GM18873 (cell line): ENCODE data around the gene NEBL.
"Not testable (repeated sequence)": the region's sequence is repeated elsewhere in the genome, so short reads cannot be mapped to it uniquely, and the experiment has no call there.

ENCODE experiments used
- ATAC-seq: cut with Tn5 transposase; IDR thresholded peaks from one replicate; pipeline ENCODE4 v1.9.1; 2021; ENCODE audit warnings: mild to moderate bottlenecking, moderate library complexity, moderate number of reproducible peaks; ENCODE audit not compliant: unreplicated experiment, low FRiP score

NEBL gene

DNA sequence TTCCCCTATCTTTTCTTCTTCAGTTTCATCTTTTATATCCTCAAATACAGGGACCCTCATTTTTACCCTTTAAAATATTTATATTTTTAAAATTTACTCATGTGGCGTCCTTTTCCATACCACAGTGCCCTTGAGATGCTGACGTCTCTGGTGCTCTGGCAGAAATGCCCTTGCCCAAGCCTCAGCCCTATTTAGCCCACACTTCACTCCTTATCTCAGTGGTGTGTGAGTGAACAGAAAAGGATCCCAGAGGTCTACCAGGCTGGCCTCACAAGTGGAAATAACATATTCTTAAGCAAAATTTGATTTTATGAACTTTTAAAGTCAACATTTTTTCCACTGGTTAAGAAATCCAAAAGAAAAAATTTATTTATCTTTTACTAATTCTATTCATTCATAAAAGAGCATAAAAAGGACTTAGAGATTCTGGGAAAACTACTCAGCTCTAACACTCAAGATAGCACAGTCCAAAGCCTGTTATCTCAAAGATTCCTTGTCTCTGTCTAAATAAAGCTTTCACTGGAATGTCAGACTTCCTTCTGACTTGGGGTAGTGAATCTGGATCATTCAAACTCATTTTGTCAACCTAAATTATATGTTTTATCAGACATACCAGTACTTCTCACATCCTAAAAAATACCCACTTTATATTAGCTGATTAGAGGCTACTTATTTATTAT is at the start of gene NEBL:
NEBL (minus strand) TSS at position 166 of the 680 bp plus-strand sequence; CDS start at position 60, 106 bp downstream.
- no peak for ATAC-seq

GRCh38 chr10:20945546-20946332 is 48.6 kb upstream of the NEBL start:
- ATAC-seq = no peak

- ATAC-seq = no peak
Measured at GRCh38 chr10:20944789-20945502, 47.8 kb upstream of the NEBL start.

- ATAC-seq = not testable (repeated sequence)
Measured at GRCh38 chr10:20939414-20939813, 42.3 kb upstream of the NEBL start.

GRCh38 chr10:20936396-20936795 is 39.3 kb upstream of the NEBL start:
- no peak for ATAC-seq

GRCh38 chr10:20935931-20936330 is 38.8 kb upstream of the NEBL start:
- no peak for ATAC-seq

DNA sequence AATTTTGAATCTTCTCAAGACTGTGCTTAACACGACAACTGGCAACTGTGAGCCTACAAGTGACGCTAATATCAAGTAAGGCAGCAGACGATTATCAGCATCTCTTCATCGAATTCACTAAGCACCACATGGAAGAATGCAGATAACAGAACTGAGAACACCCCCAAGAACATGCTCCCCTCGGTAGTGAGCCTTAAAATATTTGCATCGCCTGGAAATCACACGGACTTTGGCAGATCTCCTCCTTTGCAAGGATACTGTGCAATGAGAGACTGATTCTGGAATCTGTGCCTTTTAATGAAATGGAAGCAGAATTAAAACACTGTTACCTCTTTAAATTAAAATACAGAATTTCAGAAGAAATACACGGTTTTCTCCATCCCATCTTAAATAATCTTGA is 38.2 kb upstream of the NEBL start:
- ATAC-seq = no peak

GRCh38 chr10:20933705-20934104 is 36.6 kb upstream of the NEBL start:
- ATAC-seq = no peak

DNA sequence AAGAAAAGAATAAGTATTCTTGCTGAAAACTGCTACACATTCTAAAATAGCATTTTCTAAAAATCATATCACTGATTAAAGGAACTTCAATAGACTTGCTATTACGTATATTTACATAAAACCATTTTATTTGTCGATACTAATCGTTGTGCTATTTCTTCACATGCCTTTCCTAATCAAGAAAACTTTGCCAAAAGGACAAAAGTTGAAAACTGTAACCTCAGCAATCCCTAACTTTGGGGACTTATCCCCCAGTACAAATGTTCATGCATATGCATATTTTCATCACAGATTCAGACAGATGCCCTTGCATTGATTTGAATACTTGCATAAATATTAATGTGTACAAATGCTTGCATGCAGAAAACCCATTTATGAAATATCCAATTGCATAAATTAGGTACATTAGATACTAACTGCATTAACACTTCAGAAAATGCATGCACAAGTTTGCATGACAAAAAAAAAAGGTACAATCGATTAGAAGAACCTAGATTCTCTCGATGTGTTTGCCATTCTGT is 35.6 kb upstream of the NEBL start:
- ATAC-seq = no peak

DNA sequence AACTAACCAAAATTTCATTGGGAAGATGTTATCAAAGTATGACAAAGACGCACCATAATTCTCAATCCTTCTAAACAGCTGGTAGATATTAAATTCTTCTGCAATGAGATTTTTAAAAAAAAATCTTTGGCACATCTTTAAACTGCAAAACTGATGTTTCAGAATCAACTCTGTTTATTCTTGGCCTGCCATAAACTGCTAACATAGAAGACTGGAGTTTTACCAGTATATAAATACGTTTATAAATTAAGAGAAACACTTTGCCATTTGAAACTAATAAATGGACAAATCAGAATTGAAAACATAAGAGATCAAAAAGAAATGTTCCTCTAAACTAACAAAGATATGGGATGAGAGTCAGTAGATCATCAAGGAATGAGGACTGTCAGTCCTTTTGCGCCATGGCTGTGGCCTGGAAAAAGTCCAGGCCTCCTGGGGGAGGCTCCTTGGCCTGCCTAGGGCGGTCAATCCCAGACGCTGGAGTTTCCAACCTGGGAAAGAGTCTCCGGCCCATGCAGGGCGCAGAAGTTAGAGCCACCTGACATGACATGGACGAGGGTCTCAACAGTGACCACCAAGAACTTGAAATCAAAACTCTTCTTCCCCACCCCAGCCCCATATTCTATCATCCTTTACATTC is 34.2 kb upstream of the NEBL start:
- ATAC-seq = no peak

- no peak for ATAC-seq
Measured at GRCh38 chr10:20927456-20927855, 30.3 kb upstream of the NEBL start.

GRCh38 chr10:20922451-20922850 is 25.3 kb upstream of the NEBL start:
- ATAC-seq = no peak

DNA sequence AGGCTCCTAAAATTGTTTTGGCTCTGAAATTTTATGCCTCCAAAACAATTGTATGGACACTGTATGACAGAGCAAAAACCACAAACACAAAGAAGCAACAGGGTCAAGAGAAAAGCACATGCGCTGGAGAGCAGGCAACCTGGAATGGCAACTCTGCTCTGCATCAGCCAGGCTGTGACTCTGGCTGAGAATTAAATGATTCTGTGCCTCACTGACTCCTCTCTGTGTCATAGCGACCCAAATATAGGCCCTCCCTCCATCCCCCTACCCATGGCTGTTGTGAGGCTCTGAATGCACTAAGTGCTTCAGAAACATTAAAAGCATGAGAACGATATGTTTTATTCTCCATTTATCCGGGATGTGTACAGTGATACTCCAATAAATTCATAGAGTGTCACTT is 24.9 kb upstream of the NEBL start:
- no peak for ATAC-seq

- ATAC-seq = no peak
Measured at GRCh38 chr10:20920061-20920460, 22.9 kb upstream of the NEBL start.

- ATAC-seq = no peak
Measured at GRCh38 chr10:20919481-20919880, 22.4 kb upstream of the NEBL start.

DNA sequence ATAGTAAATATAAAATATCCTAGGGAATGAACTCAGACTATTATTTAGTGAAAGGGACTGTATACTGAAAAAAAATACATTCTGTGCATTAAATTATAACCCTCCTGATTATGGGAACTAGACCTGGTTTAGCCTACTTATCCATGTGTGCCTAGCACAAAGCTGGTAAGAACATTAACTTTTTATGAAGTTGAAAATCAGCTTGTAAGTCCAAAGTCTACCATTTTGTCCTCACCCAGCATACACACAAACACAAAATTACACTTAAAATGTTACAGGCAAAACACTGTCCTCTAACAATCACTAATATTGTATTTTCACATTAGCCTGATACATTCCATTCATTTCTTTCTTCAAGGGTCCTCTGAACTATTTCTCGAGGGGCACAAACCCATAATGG is 19.9 kb upstream of the NEBL start:
- ATAC-seq = no peak

- no peak for ATAC-seq
Measured at GRCh38 chr10:20912969-20913368, 15.9 kb upstream of the NEBL start.

- ATAC-seq = no peak
Measured at GRCh38 chr10:20911626-20912025, 14.5 kb upstream of the NEBL start.

DNA sequence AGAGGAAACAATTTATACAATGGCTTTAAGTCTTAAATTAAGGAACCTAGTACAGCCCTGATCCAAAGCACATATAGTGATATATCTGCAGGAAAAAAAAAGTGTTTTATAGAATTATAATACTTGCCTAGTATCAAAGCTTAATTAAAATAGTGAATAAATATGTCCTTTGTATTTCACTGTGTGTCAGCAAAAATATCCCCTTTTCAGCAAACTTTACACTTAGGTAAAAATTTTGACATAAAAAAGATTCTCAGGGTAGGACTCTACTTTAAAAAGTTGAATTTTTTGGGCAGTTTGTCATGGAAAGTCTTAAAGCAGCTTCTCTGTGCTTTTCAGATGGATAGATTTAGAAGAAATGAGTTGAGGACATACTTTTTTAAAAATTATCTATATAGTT is 12.7 kb upstream of the NEBL start:
- ATAC-seq = no peak

DNA sequence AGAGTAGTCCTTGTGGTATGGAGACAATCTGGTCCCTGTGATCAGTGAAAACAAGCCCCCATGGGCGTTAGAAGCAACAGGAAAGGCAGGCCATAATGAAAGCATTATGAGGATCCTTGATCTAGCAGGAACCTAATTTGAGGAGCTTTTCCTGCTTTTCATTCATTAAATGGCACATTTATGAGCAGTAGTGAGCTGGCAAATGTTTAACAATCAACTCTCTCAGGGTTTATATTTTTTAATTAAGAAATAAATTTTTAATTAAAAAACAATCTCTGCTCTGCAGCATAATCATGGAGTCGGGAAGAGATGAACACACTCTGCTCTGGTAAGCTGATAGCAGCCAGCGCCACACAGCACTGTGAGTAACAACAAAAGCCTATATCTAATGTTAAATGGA is 11.3 kb upstream of the NEBL start:
- no peak for ATAC-seq
